AG20443 (cell line): ENCODE data around the gene ACTN4.
"Not testable (repeated sequence)": the region's sequence is repeated elsewhere in the genome, so short reads cannot be mapped to it uniquely, and the experiment has no call there.

Experiments used
- DNase-seq: peaks from one replicate; pipeline ENCODE4 v3.0.0; 2012; ENCODE audit warnings: low spot score, mixed read lengths

Gene ACTN4

DNA sequence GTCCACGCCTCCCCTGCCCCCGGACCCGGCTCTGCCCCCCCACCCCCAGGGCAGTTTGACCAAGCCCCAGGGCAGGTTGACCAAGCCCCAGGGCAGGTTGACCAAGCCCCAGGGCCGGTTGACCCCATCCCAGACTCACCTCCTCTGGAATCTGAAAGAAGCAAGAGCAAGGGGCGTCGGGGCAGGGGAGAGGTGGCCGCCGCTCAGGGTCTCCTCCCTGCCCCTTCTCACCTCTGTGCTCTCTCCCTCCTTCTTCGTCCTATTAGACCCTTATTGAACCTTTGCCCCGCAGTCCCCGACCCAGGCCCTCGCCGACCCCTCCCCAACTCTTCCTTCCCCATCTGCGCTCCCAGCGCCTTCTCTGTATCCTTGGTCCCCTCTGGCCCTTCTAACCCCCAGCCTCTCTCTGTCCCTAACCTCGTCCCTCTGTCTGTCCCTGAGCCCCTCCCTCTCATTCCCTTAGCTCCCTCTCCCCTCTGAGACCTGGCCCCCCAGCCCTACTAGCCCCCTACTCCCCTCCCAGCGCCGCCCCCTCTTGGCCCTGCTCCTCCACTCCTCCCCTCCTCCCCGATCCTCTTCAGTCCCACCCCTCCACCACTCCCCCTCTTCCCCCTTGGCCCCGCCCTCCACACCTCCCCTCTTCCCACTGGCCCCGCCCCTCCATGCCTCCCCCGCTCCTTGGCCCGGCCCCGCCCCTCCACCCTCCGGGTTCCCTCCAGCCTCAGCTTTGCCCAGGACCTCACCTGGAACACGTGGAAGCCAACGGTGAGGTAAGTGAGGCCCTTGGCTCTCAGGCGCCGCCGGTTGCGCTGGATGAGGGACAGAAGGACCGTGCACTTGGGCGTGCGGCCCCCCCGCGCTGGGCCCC lies 89.2 kb downstream of the ACTN4 start:
- peak; percentile 68 for DNase-seq

GRCh38 chr19:38737281-38737865 lies 89.9 kb downstream of the ACTN4 start:
- DNase-seq: no peak

DNA sequence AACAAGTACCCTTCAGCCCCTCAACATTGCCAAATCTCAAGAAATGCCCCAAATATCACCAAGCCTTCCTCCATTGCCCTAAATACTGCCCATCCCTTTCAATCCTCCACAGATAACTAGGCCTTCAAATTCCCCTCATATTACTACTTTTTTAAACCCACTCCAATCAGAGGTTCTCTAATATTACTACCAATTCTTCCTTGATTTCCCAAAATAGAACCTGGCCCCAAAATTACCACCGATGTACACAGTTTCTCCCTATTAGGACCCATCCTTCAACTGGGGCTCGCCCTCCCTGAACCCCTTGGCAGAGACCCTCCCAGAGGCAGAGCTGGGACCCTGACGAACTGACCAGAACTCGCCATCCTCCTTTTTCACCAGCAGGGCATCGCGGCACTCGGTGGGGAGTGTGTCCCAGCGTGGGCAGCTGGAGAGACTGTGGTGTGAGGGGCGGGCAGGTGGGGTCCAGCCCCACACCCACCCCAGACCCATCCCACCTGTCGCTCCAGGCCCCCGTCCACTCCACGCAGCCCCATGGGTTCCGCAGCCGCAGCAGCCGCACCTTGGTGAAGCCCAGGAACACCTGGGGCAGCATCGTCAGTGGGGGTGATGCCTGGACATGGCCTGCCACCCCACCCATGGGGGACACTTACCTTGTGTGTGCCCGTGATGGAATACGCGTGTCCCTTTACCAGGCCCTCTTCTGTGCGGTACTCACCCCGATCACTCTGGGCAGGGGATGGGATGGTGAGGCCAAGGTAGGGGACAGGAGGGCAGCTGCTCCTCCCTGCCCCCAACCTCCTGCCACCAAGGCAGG lies 90.7 kb downstream of the ACTN4 start:
- no peak for DNase-seq

- DNase-seq: no peak
Observed at GRCh38 chr19:38739440-38740256, 92.2 kb downstream of the ACTN4 start.

DNA sequence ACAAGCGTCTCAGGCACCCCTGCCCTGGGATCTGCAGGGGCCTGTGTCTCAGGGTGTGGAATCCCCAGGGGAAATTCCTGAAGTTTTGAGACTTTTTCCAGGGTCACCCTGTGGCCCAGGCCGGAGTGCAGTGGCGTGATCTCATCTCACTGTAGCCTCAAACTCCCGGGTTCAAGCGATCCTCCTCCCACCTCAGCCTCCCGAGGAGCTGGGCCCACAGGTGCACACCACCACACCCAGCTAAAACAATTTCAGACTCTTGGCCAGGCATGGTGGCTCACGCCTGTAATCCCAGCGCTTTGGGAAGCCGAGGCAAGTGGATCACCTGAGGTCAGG lies 92.8 kb downstream of the ACTN4 start:
- no peak for DNase-seq

DNA sequence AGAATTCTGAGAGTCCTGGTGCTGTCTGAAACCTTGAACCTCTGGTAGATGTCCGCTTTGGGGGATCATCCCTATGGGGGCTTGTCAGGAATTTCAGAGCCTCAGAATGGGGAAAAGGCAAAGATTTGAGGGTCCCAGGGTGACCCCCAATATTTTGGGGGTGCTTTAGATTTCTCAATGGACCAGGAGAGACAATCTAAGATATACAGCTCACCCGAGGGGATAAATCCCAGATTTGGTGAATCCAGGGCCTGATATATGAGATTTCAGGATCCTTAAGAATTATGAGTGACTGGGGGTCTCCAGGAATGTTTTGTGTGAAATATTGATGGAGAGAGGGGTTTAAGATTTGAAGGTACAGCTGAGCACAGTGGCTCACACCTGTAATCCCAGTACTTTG lies 93.5 kb downstream of the ACTN4 start:
- no peak for DNase-seq

DNA sequence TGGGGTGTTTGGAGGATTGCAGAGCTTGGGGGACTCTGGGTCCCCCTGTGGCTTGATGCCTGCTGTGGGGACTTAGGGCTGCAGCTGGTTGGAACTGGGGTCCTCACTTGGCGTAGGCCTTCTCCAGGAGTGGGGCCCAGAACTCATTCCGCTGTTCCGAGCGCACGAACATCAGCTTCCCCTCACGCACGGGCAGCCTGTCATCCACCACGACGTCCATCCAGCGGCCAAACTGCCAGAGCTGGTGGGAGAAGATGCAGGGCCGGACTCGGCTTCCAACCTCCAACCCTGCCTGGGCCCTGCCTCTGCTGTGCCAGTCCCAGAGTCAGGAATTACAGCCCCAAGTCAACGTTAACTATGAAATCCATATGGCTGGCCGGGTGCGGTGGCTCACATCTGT lies 94.2 kb downstream of the ACTN4 start:
- no peak for DNase-seq

DNA sequence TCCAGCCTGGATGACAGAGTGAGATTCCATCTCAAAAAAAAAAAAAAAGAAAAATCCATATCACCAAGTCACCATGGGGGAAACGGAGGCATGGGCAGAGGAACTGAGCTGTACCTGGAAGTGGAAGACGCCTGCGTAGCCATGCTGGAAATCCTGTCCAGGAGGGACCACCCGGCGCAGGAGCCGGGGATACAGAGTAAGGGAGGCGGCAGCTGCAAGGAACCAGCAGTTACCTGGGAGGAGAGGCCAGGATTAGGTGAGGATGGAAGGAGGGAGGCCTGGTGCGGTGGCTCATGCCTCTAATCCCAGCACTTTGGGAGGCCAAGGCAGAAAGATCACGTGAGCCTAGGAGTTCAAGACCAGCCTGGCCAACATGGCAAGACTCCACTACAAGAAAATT lies 94.8 kb downstream of the ACTN4 start:
- no peak for DNase-seq

DNA sequence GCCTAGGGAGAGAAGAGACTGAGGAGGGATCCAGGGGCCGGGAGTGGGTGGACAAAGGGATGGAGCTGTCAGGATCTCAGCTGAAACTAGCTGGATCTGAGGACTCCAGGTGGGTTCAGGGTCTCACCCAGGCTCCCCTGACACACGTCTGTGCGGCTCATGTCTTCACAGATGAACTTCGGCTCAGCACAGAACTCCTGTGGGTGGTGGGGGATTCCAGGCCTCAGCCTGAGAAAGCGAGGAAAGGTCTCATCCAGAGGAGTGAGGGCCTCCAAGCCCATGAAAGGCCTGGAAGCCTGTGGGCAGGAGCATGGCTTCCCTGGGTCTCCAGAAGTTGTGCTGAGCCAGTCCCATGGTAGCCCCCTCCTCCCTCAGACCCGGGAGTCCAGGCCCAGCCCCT lies 95.5 kb downstream of the ACTN4 start:
- DNase-seq: peak; percentile 6

DNA sequence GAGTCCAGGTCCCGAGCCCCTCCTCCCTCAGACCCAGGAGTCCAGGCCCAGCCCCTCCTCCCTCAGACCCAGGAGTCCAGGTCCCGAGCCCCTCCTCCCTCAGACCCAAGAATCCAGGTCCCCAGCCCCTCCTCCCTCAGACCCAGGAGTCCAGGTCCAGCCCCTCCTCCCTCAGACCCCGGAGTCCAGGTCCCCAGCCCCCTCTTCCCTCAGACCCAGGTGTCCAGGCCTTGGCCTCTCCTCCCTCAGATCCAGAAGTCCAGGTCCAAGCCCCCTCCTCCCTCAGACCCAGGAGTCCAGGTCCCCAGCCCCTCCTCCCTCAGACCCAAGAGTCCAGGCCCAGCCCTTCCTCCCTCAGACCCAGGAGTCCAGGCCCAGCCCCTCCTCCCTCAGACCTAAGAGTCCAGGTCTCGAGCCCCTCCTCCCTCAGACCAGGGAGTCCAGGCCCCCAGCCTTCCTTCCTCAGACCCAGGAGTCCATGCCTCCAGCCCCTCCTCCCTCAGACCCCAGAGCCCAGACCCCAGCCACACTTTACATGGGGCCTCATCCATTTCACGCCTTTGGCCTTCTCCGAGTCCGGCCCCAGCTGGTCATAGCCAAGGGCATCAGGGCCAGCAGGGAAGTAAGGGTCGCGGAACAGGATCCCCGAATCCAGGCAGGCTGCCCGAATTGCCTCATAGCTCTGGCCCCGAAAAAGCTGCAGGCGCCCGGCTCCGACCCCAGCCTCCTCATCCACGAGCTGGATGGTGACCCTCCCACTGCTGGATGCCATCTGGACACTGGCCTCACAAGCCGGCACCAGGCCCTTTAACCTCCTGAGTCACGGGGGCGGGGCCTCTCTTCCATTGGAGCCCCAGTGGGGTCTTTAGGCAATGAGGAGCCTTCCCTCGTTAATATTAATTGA lies 96.2 kb downstream of the ACTN4 start:
- DNase-seq: peak; percentile 6

- DNase-seq: peak; percentile 4
Observed at GRCh38 chr19:38744298-38744681, 96.8 kb downstream of the ACTN4 start, which contains the start of gene CAPN12. TSS of gene CAPN12 (minus strand) at chr19:38744474. CDS start at chr19:38744165, 309 bp downstream.

- no peak for DNase-seq
Observed at GRCh38 chr19:38744874-38745273, 97.4 kb downstream of the ACTN4 start.

- peak; percentile 6 for DNase-seq
Observed at GRCh38 chr19:38745316-38745715, 97.9 kb downstream of the ACTN4 start.

- not testable (repeated sequence) for DNase-seq
Observed at GRCh38 chr19:38753783-38754182, 106.3 kb downstream of the ACTN4 start.

GRCh38 chr19:38754196-38754595 lies 106.7 kb downstream of the ACTN4 start:
- DNase-seq: not testable (repeated sequence)

DNA sequence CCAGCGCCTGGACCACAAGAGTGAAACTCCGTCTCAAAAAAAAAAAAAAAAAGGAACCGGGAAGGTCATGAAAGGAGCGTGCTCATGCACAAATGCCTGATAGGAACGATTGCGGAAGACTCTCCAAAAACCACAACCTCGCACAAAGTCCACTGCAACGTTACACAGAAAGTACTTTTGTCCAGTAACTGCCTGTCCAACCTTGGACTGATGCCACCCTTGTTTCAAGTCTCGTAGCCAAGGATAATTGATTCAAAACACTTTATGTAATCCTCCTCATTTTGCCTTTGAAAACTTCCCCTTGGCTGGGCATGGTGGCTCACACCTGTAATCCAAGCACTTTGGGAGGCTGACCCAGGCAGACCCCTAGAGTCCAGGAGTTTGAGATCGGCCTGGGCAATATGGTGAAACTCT lies 112.1 kb downstream of the ACTN4 start:
- DNase-seq: no peak

- not testable (repeated sequence) for DNase-seq
Observed at GRCh38 chr19:38760805-38761517, 113.5 kb downstream of the ACTN4 start.

DNA sequence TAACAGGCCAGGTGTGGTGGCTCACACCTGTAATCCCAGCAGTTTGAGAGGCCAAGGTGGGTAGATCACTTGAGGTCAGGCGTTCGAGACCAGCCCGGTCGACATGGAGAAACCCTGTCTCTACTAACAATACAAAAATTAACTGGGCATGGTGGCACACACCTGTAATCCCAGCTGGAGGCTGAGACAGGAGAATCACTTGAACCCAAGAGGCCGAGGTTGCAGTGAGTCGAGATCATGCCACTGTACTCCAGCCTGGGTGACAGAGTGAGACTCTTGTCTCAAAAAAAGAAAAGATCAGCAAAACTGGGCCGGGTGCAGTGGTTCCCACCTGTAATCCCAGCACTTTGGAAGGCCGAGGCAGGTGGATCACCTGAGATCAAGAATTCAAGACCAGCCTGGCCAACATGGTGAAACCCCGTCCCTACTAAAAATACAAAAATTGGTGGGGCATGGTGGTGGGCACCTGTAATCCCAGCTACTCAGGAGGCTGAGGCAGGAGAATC lies 114.5 kb downstream of the ACTN4 start:
- not testable (repeated sequence) for DNase-seq

DNA sequence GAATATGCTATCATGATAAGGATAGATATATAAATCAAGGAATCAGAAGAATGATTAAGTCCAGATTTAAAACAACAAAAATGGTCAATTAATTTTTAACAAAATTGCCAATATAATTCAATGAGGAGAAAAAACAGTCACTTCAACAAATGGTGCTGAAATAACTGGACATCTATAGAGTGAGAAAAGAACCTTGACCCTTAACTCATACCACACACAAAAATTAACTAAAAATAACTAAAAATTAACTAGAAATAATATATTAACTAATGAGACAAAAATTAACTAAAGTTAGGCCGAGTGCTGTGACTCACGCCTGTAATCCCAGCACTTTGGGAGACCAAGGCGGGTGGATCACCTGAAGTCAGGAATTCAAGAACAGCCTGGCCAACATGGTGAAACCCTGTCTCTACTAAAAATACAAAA lies 116.4 kb downstream of the ACTN4 start:
- DNase-seq: no peak

DNA sequence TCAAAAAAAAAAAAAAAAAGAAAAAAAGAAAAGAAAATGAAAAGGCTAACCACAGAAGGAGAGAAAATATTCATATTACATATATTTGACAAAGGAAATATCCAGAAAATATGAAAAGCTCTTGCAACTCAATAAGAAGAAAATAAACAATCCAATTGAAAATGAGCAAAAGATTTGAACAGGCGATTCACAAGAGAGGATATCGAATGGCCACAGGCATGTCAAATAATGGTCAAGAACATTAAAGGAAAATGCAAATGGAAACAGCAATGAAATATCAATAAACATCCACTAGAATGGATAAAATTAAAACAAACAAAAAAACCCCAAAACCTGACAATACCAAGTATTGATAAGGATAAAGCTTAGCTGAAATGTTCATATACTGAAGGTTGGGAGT lies 117.8 kb downstream of the ACTN4 start:
- DNase-seq: no peak
